ENCODE data around the gene UFD1. TPM values are rescaled to one million over a fixed set of nuclear protein-coding genes. Genes with fewer than 3 reads are reported as not detected.

Gene UFD1
- total and polyA plus RNA-seq, 2 donors from 2014 or later, result 56.2 to 67.8 TPM

DNA sequence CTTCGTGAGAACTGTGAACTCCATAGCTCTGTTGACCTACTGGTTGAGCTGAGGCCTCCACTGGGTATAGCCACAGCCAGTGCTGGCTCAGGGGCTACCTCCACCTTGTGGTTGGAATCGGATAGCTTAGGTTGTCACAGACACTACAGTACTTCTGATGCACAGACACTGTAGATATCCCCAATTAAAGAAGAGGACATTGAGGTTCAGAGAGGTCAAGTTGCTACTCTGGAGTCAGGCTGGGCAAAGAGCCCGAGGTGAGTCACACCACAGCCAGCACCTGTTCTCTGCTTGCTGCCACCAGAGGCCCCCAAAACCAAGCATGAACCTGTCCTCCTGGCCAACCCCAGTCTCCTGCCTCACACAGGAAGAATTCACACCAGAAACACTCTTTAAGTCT lies 5.4 kb downstream of the UFD1 start:
- DNase-seq (no peak), FAIRE-seq (no peak)
- Histone ChIP-seq H3K9ac (ENCODE audit: low read length in 3 of 3) (no peak overlapping the region), H3K4me1 (ENCODE audit: control insufficient read depth in 2 of 3, insufficient read depth in 2 of 3, low read depth in 1 of 3, low read length in 3 of 3) (peaks cover 0 to 4% (median 4%) of the 10 kb centered on the region in 3 donors), H3K27ac (ENCODE audit: low read depth in 2 of 2, low read length in 2 of 2) (no peak overlapping the region), H3K9me3 (ENCODE audit: control insufficient read depth in 2 of 3, insufficient read depth in 1 of 3, low read length in 3 of 3) (no peaks in the 10 kb centered on the region), H3K4me3 (ENCODE audit: low read length in 3 of 3) (no peak overlapping the region), H3K27me3 (ENCODE audit: control insufficient read depth, insufficient read depth, low read length) (no peaks in the 10 kb centered on the region), H3K36me3 (ENCODE audit: control insufficient read depth in 2 of 3, insufficient read depth in 3 of 3, low read length in 3 of 3) (peaks cover 0 to 43% (median 40%) of the 10 kb centered on the region in 3 donors)
- intact Hi-C loops (cut with DNase I), result no loop called here
- TF ChIP-seq, protein P1, sequence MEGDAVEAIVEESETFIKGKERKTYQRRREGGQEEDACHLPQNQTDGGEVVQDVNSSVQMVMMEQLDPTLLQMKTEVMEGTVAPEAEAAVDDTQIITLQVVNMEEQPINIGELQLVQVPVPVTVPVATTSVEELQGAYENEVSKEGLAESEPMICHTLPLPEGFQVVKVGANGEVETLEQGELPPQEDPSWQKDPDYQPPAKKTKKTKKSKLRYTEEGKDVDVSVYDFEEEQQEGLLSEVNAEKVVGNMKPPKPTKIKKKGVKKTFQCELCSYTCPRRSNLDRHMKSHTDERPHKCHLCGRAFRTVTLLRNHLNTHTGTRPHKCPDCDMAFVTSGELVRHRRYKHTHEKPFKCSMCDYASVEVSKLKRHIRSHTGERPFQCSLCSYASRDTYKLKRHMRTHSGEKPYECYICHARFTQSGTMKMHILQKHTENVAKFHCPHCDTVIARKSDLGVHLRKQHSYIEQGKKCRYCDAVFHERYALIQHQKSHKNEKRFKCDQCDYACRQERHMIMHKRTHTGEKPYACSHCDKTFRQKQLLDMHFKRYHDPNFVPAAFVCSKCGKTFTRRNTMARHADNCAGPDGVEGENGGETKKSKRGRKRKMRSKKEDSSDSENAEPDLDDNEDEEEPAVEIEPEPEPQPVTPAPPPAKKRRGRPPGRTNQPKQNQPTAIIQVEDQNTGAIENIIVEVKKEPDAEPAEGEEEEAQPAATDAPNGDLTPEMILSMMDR (IDR thresholded peaks at IDR 0.05; ENCODE audit: borderline replicate concordance, extremely low read depth, insufficient read depth), result no peak

DNA sequence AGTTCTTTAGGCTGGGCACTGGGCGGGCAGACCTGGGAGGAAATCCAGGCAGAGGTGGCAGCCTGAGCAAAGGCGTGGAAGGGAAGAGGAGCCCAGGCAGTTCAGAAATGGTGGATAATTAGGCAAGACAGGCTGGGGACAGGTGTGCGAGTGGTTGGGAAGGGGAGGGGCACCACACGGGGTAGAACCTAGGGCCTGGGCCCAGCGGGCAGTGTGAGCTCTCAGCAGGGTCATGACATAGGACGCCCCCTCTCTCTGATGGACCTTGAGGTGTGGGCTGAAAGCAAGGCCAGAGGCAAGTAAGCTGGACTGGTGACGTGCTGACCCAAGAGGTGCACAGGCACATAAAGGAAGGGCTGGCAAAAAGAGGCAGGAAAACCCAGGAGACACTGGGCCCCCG lies 6.8 kb downstream of the UFD1 start:
- no peaks in the 10 kb centered on the region for H3K27me3 ChIP-seq (ENCODE audit: control insufficient read depth, insufficient read depth, low read length)
- TF ChIP-seq, protein P1 (IDR thresholded peaks at IDR 0.05; ENCODE audit: borderline replicate concordance, extremely low read depth, insufficient read depth), result no peak
- no peaks in the 10 kb centered on the region for H3K9me3 ChIP-seq (ENCODE audit: control insufficient read depth in 2 of 3, insufficient read depth in 1 of 3, low read length in 3 of 3)
- no peak overlapping the region for H3K4me3 ChIP-seq (ENCODE audit: low read length in 3 of 3)
- FAIRE-seq, result no peak
- DNase-seq, result no peak
- peaks cover 4 to 54% (median 51%) of the 10 kb centered on the region in 3 donors for H3K36me3 ChIP-seq (ENCODE audit: control insufficient read depth in 2 of 3, insufficient read depth in 3 of 3, low read length in 3 of 3)
- H3K27ac ChIP-seq (ENCODE audit: low read depth in 2 of 2, low read length in 2 of 2), result no peak overlapping the region
- H3K4me1 ChIP-seq (ENCODE audit: control insufficient read depth in 2 of 3, insufficient read depth in 2 of 3, low read depth in 1 of 3, low read length in 3 of 3), result no peaks in the 10 kb centered on the region
- H3K9ac ChIP-seq (ENCODE audit: low read length in 3 of 3), result no peak overlapping the region
- intact Hi-C loops (cut with DNase I), result no loop called here

DNA sequence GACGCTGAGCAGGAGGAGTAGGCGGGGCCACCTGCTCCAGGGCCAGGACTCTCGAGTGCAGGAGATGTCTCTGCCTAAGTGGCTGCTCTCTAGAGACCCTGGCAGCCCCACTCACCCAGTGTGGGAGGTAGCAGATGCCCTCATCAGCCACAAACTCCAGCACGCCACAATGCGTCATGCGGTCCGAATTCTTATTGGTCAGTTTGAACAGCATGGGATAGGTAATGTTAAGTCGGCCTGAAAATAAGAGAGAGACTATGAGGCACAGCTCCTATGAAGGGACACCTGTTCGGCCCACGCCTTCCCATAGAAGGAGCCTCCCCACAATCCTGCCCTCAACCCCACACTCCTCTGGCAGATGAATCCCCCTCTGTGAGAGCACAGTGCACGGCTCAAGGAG lies 7.4 kb downstream of the UFD1 start:
- FAIRE-seq, result no peak
- Histone ChIP-seq H3K27me3 (ENCODE audit: control insufficient read depth, insufficient read depth, low read length) (no peaks in the 10 kb centered on the region), H3K27ac (ENCODE audit: low read depth in 2 of 2, low read length in 2 of 2) (no peak overlapping the region), H3K36me3 (ENCODE audit: control insufficient read depth in 2 of 3, insufficient read depth in 3 of 3, low read length in 3 of 3) (peaks cover 7 to 61% (median 53%) of the 10 kb centered on the region in 3 donors), H3K9ac (ENCODE audit: low read length in 3 of 3) (no peak overlapping the region), H3K4me3 (ENCODE audit: low read length in 3 of 3) (no peak overlapping the region), H3K9me3 (ENCODE audit: control insufficient read depth in 2 of 3, insufficient read depth in 1 of 3, low read length in 3 of 3) (no peaks in the 10 kb centered on the region), H3K4me1 (ENCODE audit: control insufficient read depth in 2 of 3, insufficient read depth in 2 of 3, low read depth in 1 of 3, low read length in 3 of 3) (no peaks in the 10 kb centered on the region)
- no peak for DNase-seq
- intact Hi-C loops (cut with DNase I), result no loop called here
- TF ChIP-seq, protein P1 (IDR thresholded peaks at IDR 0.05; ENCODE audit: borderline replicate concordance, extremely low read depth, insufficient read depth), result no peak

DNA sequence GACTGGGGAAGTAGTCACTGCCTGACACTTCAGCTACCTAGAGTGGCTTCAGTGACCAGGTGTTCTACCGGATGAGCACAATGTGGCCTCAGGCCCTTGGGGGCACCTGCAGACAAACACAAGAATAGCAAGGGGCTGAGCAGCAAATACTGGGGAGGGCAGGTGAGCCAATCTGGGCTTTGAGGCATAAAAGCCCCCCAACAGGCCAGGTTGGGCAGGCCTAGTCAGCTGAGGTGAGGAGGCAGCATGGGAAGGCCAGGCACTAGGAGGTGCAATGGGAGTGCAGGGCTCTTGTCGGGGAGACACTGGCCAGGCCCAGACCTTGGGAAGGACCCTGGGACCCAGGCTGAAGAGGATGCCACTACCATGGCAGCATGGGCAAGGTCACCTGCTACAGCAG lies 9.0 kb downstream of the UFD1 start:
- H3K9ac ChIP-seq (ENCODE audit: low read length in 3 of 3), result no peak overlapping the region
- no peaks in the 10 kb centered on the region for H3K4me1 ChIP-seq (ENCODE audit: control insufficient read depth in 2 of 3, insufficient read depth in 2 of 3, low read depth in 1 of 3, low read length in 3 of 3)
- no peak overlapping the region for H3K27ac ChIP-seq (ENCODE audit: low read depth in 2 of 2, low read length in 2 of 2)
- FAIRE-seq (no peak), DNase-seq (no peak)
- no peaks in the 10 kb centered on the region for H3K27me3 ChIP-seq (ENCODE audit: control insufficient read depth, insufficient read depth, low read length)
- H3K36me3 ChIP-seq (ENCODE audit: control insufficient read depth in 2 of 3, insufficient read depth in 3 of 3, low read length in 3 of 3), result peaks cover 9 to 73% (median 60%) of the 10 kb centered on the region in 3 donors
- H3K4me3 ChIP-seq (ENCODE audit: low read length in 3 of 3), result no peak overlapping the region
- TF ChIP-seq, protein P1 (IDR thresholded peaks at IDR 0.05; ENCODE audit: borderline replicate concordance, extremely low read depth, insufficient read depth), result no peak
- H3K9me3 ChIP-seq (ENCODE audit: control insufficient read depth in 2 of 3, insufficient read depth in 1 of 3, low read length in 3 of 3), result no peaks in the 10 kb centered on the region
- intact Hi-C loops (cut with DNase I), result no loop called here

All from kidney (tissue), 14 donors.